CD4-positive, alpha-beta T cell (primary cell): ENCODE data around the gene RTL9. TPM values are rescaled to one million over a fixed set of nuclear protein-coding genes. Genes with fewer than 3 reads are reported as not detected.
"Not testable (repeated sequence)": the region's sequence is repeated elsewhere in the genome, so short reads cannot be mapped to it uniquely, and the experiment has no call there.

Source experiments
- ATAC-seq: fragments of 200-7000 bp; cut with Tn5 transposase; one replicate; pipeline ENCODE4 v1.10.0; 2022; ENCODE audit warnings: mild to moderate bottlenecking; ENCODE audit not compliant: poor library complexity
- CTCF ChIA-PET: fragments of 350-600 bp; sonication (Branson Sonifier 250); formaldehyde crosslinking; loops from one replicate; lab custom pipeline; 2021; ENCODE audit warnings: antibody characterized with exemption, inconsistent platforms; lab: Charles Lee
- POLR2A ChIA-PET: fragments of 350-600 bp; sonication (Branson Sonifier 250); formaldehyde crosslinking; loops from one replicate; lab custom pipeline; 2021; ENCODE audit warnings: antibody characterized with exemption, inconsistent platforms; lab: Charles Lee
- DNase-seq, 14 experiments: peaks; one replicate each; pipeline ENCODE4 v3.0.0-alpha.2; 2013 to 2020; ENCODE audit warnings: mixed read lengths in 2 of 14
- H3K27ac ChIP-seq, 2 donors: one replicate each; pipeline versions ENCODE4 v1.5.1 to v1.7.0; 2013; ENCODE audit warnings: low read length in 2 of 2, low read depth in 1 of 2, mild to moderate bottlenecking in 1 of 2
- H3K27me3 ChIP-seq, 2 experiments: 1 replicate in 1 of 2; 2 replicates in 1 of 2; pipeline versions ENCODE4 v1.6.1 to v1.7.0; 2013; ENCODE audit warnings: low read length in 2 of 2, control low read depth in 1 of 2, mild to moderate bottlenecking in 1 of 2, moderate library complexity in 1 of 2; ENCODE audit not compliant: insufficient read depth in 2 of 2, control insufficient read depth in 1 of 2
- H3K36me3 ChIP-seq: one replicate; pipeline ENCODE4 v1.6.1; 2013; ENCODE audit warnings: low read length, control low read depth; ENCODE audit not compliant: insufficient read depth
- H3K4me1 ChIP-seq: one replicate; pipeline ENCODE4 v1.6.1; 2013; ENCODE audit warnings: low read length, control low read depth; ENCODE audit not compliant: insufficient read depth
- H3K4me3 ChIP-seq: one replicate; pipeline ENCODE4 v1.5.1; 2013; ENCODE audit warnings: mild to moderate bottlenecking, low read length, moderate library complexity
- H3K9me3 ChIP-seq, 2 experiments: 1 replicate in 1 of 2; 2 replicates in 1 of 2; pipeline versions ENCODE4 v1.6.1 to v1.7.0; 2013; ENCODE audit warnings: low read length in 2 of 2, mild to moderate bottlenecking in 2 of 2, control low read depth in 1 of 2, moderate library complexity in 1 of 2; ENCODE audit not compliant: control insufficient read depth in 1 of 2, insufficient read depth in 1 of 2
- H3K27ac Mint-ChIP-seq: one replicate; pipeline ENCODE4 v1.8.0; 2020; ENCODE audit warnings: mixed read lengths
- H3K27me3 Mint-ChIP-seq: one replicate; pipeline ENCODE4 v1.8.0; 2021; ENCODE audit warnings: mixed read lengths
- H3K36me3 Mint-ChIP-seq: one replicate; pipeline ENCODE4 v1.8.0; 2021; ENCODE audit warnings: low read depth, mixed read lengths
- H3K4me1 Mint-ChIP-seq: one replicate; pipeline ENCODE4 v1.8.0; 2021; ENCODE audit warnings: low read depth, mixed read lengths
- H3K4me3 Mint-ChIP-seq: one replicate; pipeline ENCODE4 v1.8.0; 2020; ENCODE audit warnings: mild to moderate bottlenecking, mixed read lengths
- H3K9me3 Mint-ChIP-seq: one replicate; pipeline ENCODE4 v1.8.0; 2020; ENCODE audit warnings: mixed read lengths
- CTCF ChIP-seq: fragments of 200-600 bp; IDR thresholded peaks from one replicate; pipeline ENCODE4 v1.8.0; 2022; ENCODE audit warnings: antibody characterized with exemption, mild to moderate bottlenecking
- intact Hi-C, 2 experiments: fragments of 100-400 bp; cut with DNase I in 1 of 2; cut with micrococcal nuclease in 1 of 2; formaldehyde crosslinking; loops; one replicate each; pipeline versions ENCODE4 v1.15.1 to v1.9.0; 2023 to 2025; cut with DNase I, micrococcal nuclease
- total RNA-seq, 174 experiments: library from RNA in 2 of 174; stranded (reverse) in 2 of 174; gene quantifications; one replicate each; pipeline ENCODE4 v1.2.3 and lab custom pipeline; 2021 to 2026

Gene RTL9
- total RNA-seq, 2 experiments from 2014 or later = not detected

DNA sequence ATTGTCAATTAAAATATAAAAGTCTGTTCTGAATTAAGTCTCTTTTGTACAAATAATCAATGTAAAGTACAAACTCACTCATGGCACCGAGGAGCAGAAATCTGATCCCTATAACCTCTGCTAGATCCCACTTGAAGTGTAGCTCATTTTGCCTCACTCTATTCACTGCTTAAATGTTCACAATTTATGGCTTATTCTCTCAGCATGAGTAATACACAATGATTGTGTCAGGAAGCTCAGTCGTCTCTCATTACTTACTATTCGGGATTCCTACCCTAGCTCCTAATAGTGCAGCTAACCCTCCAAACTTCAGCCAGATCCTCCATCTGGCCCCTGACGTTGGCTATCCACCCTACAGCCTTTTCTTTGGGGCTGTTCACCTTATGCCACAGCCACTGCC lies 36.0 kb upstream of the RTL9 start:
- CTCF ChIA-PET = interaction anchor here (0.6 kb wide), 1 partner anchor 630 kb away, joined by 3 read pairs; no protein-coding TSS in a partner anchor
- intact Hi-C loops = loop anchor here in 1 of 2 experiments (5.0 kb wide), 1 partner anchor 320 kb away; the partner anchor contains the start of gene TMEM164
- H3K4me3 Mint-ChIP-seq = no peak overlapping the region
- POLR2A ChIA-PET = no interaction called here
- no peaks in the 10 kb centered on the region for H3K9me3 Mint-ChIP-seq
- no peaks in the 10 kb centered on the region for H3K27me3 Mint-ChIP-seq
- peaks cover 3% of the 10 kb centered on the region for H3K4me1 ChIP-seq
- ATAC-seq = no peak
- H3K27ac ChIP-seq = no peak overlapping the region
- no peak for DNase-seq
- no peaks in the 10 kb centered on the region for H3K9me3 ChIP-seq
- no peaks in the 10 kb centered on the region for H3K36me3 ChIP-seq
- TF ChIP-seq CTCF = no peak
- no peak overlapping the region for H3K4me3 ChIP-seq
- peaks cover 9% of the 10 kb centered on the region for H3K4me1 Mint-ChIP-seq
- peaks cover 11% of the 10 kb centered on the region for H3K36me3 Mint-ChIP-seq
- H3K27ac Mint-ChIP-seq = no peak overlapping the region
- no peaks in the 10 kb centered on the region for H3K27me3 ChIP-seq

DNA sequence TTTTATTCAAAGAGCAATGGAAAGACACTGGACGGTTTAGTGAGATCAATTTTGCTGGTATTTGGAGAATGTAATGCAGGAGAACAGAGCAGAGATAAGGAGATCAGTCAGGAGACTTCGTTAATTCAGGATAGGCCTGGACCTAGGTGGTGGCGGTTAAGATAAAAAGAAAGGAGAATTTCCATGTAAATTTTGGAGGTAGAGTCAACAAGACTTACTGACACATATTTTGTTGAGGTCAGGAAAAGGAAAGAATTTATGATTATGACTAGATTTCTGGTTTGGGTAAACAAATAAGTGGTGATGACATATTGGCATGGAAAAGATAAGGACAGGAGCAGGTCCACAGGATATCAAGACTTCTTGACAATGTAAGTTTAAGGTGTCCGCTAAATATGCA lies 31.9 kb upstream of the RTL9 start:
- Histone ChIP-seq H3K9me3 (no peaks in the 10 kb centered on the region), H3K27me3 (peaks cover 0 to 6% of the 10 kb centered on the region in 2 experiments), H3K4me1 (no peaks in the 10 kb centered on the region), H3K36me3 (no peaks in the 10 kb centered on the region), H3K4me3 (no peak overlapping the region), H3K27ac (no peak overlapping the region)
- H3K27ac Mint-ChIP-seq = no peak overlapping the region
- no peak overlapping the region for H3K4me3 Mint-ChIP-seq
- intact Hi-C loops = no loop called here
- H3K9me3 Mint-ChIP-seq = no peaks in the 10 kb centered on the region
- H3K27me3 Mint-ChIP-seq = no peaks in the 10 kb centered on the region
- DNase-seq = no peak
- ChIA-PET CTCF (no interaction called here), POLR2A (no interaction called here)
- no peaks in the 10 kb centered on the region for H3K36me3 Mint-ChIP-seq
- no peaks in the 10 kb centered on the region for H3K4me1 Mint-ChIP-seq
- no peak for TF ChIP-seq CTCF
- no peak for ATAC-seq

DNA sequence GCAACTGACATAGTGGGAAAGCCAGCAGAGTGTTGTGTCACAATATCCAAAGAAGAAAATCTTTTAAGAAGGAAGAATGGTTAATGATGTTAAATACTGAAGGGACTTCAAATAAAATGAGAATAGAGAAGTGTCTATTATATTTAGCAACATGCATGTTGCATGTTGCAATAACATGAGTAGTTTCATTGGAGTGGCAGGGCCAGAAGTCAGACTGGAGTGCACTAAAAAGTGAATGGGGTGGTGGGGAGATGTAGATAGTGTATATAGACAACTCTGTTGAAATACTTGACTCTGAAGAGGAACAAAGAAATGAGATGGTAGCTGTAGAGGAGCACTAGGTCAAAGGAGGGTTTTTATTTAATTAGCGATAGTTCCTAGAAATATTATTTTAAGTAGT lies 31.3 kb upstream of the RTL9 start:
- POLR2A ChIA-PET = no interaction called here
- no peaks in the 10 kb centered on the region for H3K36me3 ChIP-seq
- no peaks in the 10 kb centered on the region for H3K27me3 Mint-ChIP-seq
- H3K9me3 ChIP-seq = no peaks in the 10 kb centered on the region
- DNase-seq (peak in 1 of 14 experiments; percentile 13), ATAC-seq (no peak)
- H3K4me3 ChIP-seq = no peak overlapping the region
- H3K4me1 Mint-ChIP-seq = no peaks in the 10 kb centered on the region
- H3K4me1 ChIP-seq = no peaks in the 10 kb centered on the region
- no peaks in the 10 kb centered on the region for H3K36me3 Mint-ChIP-seq
- no peak overlapping the region for H3K27ac Mint-ChIP-seq
- TF ChIP-seq CTCF = no peak
- no peaks in the 10 kb centered on the region for H3K9me3 Mint-ChIP-seq
- intact Hi-C loops = no loop called here
- H3K27me3 ChIP-seq = peaks cover 0 to 6% of the 10 kb centered on the region in 2 experiments
- H3K4me3 Mint-ChIP-seq = no peak overlapping the region
- CTCF ChIA-PET = no interaction called here
- H3K27ac ChIP-seq = no peak overlapping the region

- intact Hi-C loops = not testable (repeated sequence)
These were observed 30.0 kb upstream of the RTL9 start for GRCh38 chrX:110328613-110329012.

More at GRCh38 chrX:110328613-110329012, 30.0 kb upstream of the RTL9 start:
- H3K4me3 ChIP-seq, DNase-seq, POLR2A ChIA-PET, H3K36me3 Mint-ChIP-seq, H3K27ac ChIP-seq, H3K4me3 Mint-ChIP-seq, H3K9me3 ChIP-seq, H3K9me3 Mint-ChIP-seq, H3K27me3 Mint-ChIP-seq, H3K27ac Mint-ChIP-seq, CTCF ChIA-PET, ATAC-seq, H3K27me3 ChIP-seq, H3K36me3 ChIP-seq, H3K4me1 ChIP-seq, H3K4me1 Mint-ChIP-seq: not testable (repeated sequence)
